H1 (cell line): ENCODE measurements around the gene UNC79. TPM values are rescaled to one million over a fixed set of nuclear protein-coding genes. Genes with fewer than 3 reads are reported as not detected.

Source experiments
- CTCF ChIA-PET: fragments of 300-600 bp; sonication (Branson Sonifier 250); formaldehyde crosslinking; loops from one replicate; lab custom pipeline; 2021; ENCODE audit not compliant: partially characterized antibody; lab: Charles Lee
- POLR2A ChIA-PET: fragments of 300-600 bp; sonication (Branson Sonifier 250); formaldehyde crosslinking; loops from one replicate; lab custom pipeline; 2021; ENCODE audit warnings: inconsistent platforms; ENCODE audit not compliant: partially characterized antibody; lab: Charles Lee
- DNase-seq, 2 experiments: peaks; one replicate each; pipeline versions ENCODE4 v3.0.0 to v3.0.0-alpha.2; 2010 to 2022; ENCODE audit warnings: low spot score in 2 of 2, low read depth in 1 of 2, mixed read lengths in 1 of 2
- FAIRE-seq: peaks from 2 replicates; lab custom pipeline; 2011; peaks lifted over from hg19 to GRCh38; lab: Jason Lieb, UNC
- H2AFZ ChIP-seq: 2 replicates; pipeline ENCODE4 v1.8.1; 2012; ENCODE audit warnings: low read length, inconsistent platforms
- H2AK5ac ChIP-seq: 2 replicates; pipeline ENCODE4 v1.6.1; 2013; ENCODE audit warnings: low read depth, low read length
- H2BK120ac ChIP-seq: replicated peaks from 2 replicates; pipeline ENCODE3; 2013; ENCODE audit warnings: low read depth, low read length, inconsistent platforms
- H2BK12ac ChIP-seq: 2 replicates; pipeline ENCODE4 v1.6.1; 2013; ENCODE audit warnings: low read depth, low read length
- H2BK15ac ChIP-seq: 2 replicates; pipeline ENCODE4 v1.6.1; 2013; ENCODE audit warnings: low read length
- H2BK20ac ChIP-seq: 2 replicates; pipeline ENCODE4 v1.6.1; 2013; ENCODE audit warnings: low read length
- H2BK5ac ChIP-seq: 2 replicates; pipeline ENCODE4 v1.6.1; 2013; ENCODE audit warnings: low read depth, low read length
- H3K14ac ChIP-seq: 2 replicates; pipeline ENCODE4 v1.6.1; 2013; ENCODE audit warnings: inconsistent platforms; ENCODE audit not compliant: insufficient read length
- H3K18ac ChIP-seq: 2 replicates; pipeline ENCODE4 v1.6.1; 2013; ENCODE audit warnings: low read length; ENCODE audit errors: extremely low read depth
- H3K23ac ChIP-seq: 2 replicates; pipeline ENCODE4 v1.6.1; 2013; ENCODE audit warnings: inconsistent platforms; ENCODE audit not compliant: insufficient read length
- H3K23me2 ChIP-seq: 2 replicates; pipeline ENCODE4 v1.6.1; 2013; ENCODE audit warnings: low read depth, low read length
- H3K27ac ChIP-seq: 2 replicates; pipeline ENCODE4 v1.6.1; 2011; ENCODE audit warnings: low read depth, low read length, inconsistent platforms
- H3K27me3 ChIP-seq, 4 experiments: replicated peaks in 1 of 4; 1 replicate in 1 of 4; 2 replicates in 3 of 4; pipeline versions ENCODE4 v1.6.1 to v1.8.1; 2011 to 2013; ENCODE audit warnings: low read length in 3 of 4, mild to moderate bottlenecking in 3 of 4, inconsistent platforms in 2 of 4, mixed read lengths in 2 of 4, moderate library complexity in 1 of 4; ENCODE audit not compliant: control insufficient read depth in 3 of 4, insufficient read depth in 3 of 4; ENCODE audit errors: extremely low read depth in 1 of 4
- H3K36me3 ChIP-seq, 4 experiments: 2 replicates each; pipeline versions ENCODE4 v1.6.1 to v1.8.1; 2011 to 2013; ENCODE audit warnings: mild to moderate bottlenecking in 4 of 4, low read length in 3 of 4, moderate library complexity in 2 of 4, control low read depth in 1 of 4, inconsistent platforms in 1 of 4; ENCODE audit not compliant: insufficient read depth in 4 of 4, control insufficient read depth in 2 of 4
- H3K4ac ChIP-seq: replicated peaks from 2 replicates; pipeline ENCODE3; 2013; ENCODE audit warnings: low read length, low read depth, mixed read lengths, inconsistent platforms; ENCODE audit not compliant: insufficient read length
- H3K4me1 ChIP-seq, 4 experiments: replicated peaks in 1 of 4; 1 replicate in 1 of 4; 2 replicates in 3 of 4; pipeline versions ENCODE4 v1.6.1 to v1.8.1; 2011 to 2013; ENCODE audit warnings: low read length in 3 of 4, inconsistent platforms in 2 of 4, mixed read lengths in 1 of 4; ENCODE audit not compliant: insufficient read depth in 4 of 4, control insufficient read depth in 3 of 4
- H3K4me2 ChIP-seq, 2 experiments: 2 replicates each; pipeline versions ENCODE4 v1.6.1 to v1.8.1; 2011 to 2013; ENCODE audit warnings: low read depth in 2 of 2, low read length in 2 of 2, control low read depth in 1 of 2, inconsistent platforms in 1 of 2, mild to moderate bottlenecking in 1 of 2; ENCODE audit not compliant: insufficient read depth in 1 of 2
- H3K4me3 ChIP-seq, 4 experiments: fragments of 200-600, 300-600 bp in 1 of 4; sonication (generic), shearing (Covaris generic), sonication (Bioruptor Twin) in 1 of 4; 2 replicates each; pipeline versions ENCODE4 v1.5.1 to v1.8.1; 2011 to 2016; ENCODE audit warnings: low read length in 4 of 4, low read depth in 3 of 4, control low read depth in 2 of 4, inconsistent platforms in 2 of 4, mild to moderate bottlenecking in 2 of 4, mixed read lengths in 1 of 4, moderate library complexity in 1 of 4; ENCODE audit not compliant: insufficient read depth in 2 of 4; ENCODE audit errors: extremely low read depth in 1 of 4
- H3K56ac ChIP-seq: replicated peaks from 2 replicates; pipeline ENCODE3; 2013; ENCODE audit warnings: low read depth, mild to moderate bottlenecking, mixed read lengths, low read length, inconsistent platforms; ENCODE audit not compliant: insufficient read length
- H3K79me1 ChIP-seq: 2 replicates; pipeline ENCODE4 v1.6.1; 2013; ENCODE audit warnings: low read depth, low read length, control low read depth
- H3K79me2 ChIP-seq, 2 experiments: 2 replicates each; pipeline versions ENCODE4 v1.6.1 to v1.8.1; 2012 to 2013; ENCODE audit warnings: low read length in 2 of 2, mild to moderate bottlenecking in 2 of 2, inconsistent platforms in 1 of 2; ENCODE audit not compliant: insufficient read depth in 2 of 2, control insufficient read depth in 1 of 2
- H3K9ac ChIP-seq, 4 experiments: replicated peaks in 1 of 4; 1 replicate in 1 of 4; 2 replicates in 3 of 4; pipeline versions ENCODE4 v1.6.1 to v1.8.1; 2011 to 2013; ENCODE audit warnings: low read depth in 3 of 4, low read length in 3 of 4, control low read depth in 2 of 4, mild to moderate bottlenecking in 2 of 4, moderate library complexity in 2 of 4, inconsistent platforms in 1 of 4; ENCODE audit errors: extremely low read depth in 1 of 4
- H3K9me3 ChIP-seq, 2 experiments: 2 replicates each; pipeline versions ENCODE4 v1.6.1 to v1.8.1; 2012 to 2013; ENCODE audit warnings: mild to moderate bottlenecking in 2 of 2, moderate library complexity in 2 of 2, control low read depth in 1 of 2, inconsistent platforms in 1 of 2, low read depth in 1 of 2, low read length in 1 of 2, mixed read lengths in 1 of 2; ENCODE audit not compliant: insufficient read depth in 2 of 2
- H4K20me1 ChIP-seq, 2 experiments: replicated peaks in 1 of 2; 2 replicates each; pipeline versions ENCODE3 to v1.8.1; 2011 to 2013; ENCODE audit warnings: inconsistent platforms in 2 of 2, low read length in 2 of 2, mild to moderate bottlenecking in 1 of 2; ENCODE audit not compliant: insufficient read depth in 2 of 2, control insufficient read depth in 1 of 2
- H4K5ac ChIP-seq: 2 replicates; pipeline ENCODE4 v1.6.1; 2013; ENCODE audit warnings: low read length, low read depth, mixed read lengths, inconsistent platforms; ENCODE audit not compliant: insufficient read length
- H4K8ac ChIP-seq: 2 replicates; pipeline ENCODE4 v1.8.0; 2013; ENCODE audit warnings: mild to moderate bottlenecking, moderate library complexity, low read length, inconsistent platforms; ENCODE audit not compliant: insufficient read depth; ENCODE audit errors: extremely low read depth
- H4K91ac ChIP-seq: replicated peaks from 2 replicates; pipeline ENCODE3; 2013; ENCODE audit warnings: low read length, mixed read lengths, inconsistent platforms; ENCODE audit not compliant: insufficient read length
- CREB1 ChIP-seq: IDR thresholded peaks from 2 replicates; pipeline ENCODE4 v1.6.1; 2012; ENCODE audit warnings: inconsistent platforms
- E2F6 ChIP-seq: IDR thresholded peaks from 2 replicates; pipeline ENCODE4 v1.6.1; 2012; ENCODE audit warnings: inconsistent platforms
- KDM1A ChIP-seq: fragments of 200-600, 300-600 bp; sonication (generic); IDR thresholded peaks from 2 replicates; pipeline ENCODE4 v1.7.1; 2016; ENCODE audit warnings: mild to moderate bottlenecking, low read length, borderline replicate concordance
- SP4 ChIP-seq: IDR thresholded peaks from 2 replicates; pipeline ENCODE4 v1.6.1; 2012; ENCODE audit warnings: low read length, inconsistent platforms
- WGBS, 2 experiments: shearing (Covaris generic) in 1 of 2; methylation state at CpG; one replicate each; pipeline versions ENCODE4 v1.1.6 to v1.1.7; 2013 to 2015; ENCODE audit warnings: low lambda C conversion rate in 2 of 2, mixed read lengths in 2 of 2, inconsistent platforms in 1 of 2, low coverage in 1 of 2, missing lambda C conversion rate in 1 of 2; ENCODE audit not compliant: insufficient replicate concordance in 2 of 2, insufficient coverage in 1 of 2, insufficient read length in 1 of 2; ENCODE audit errors: extremely low coverage in 1 of 2, missing lambda C conversion rate in 1 of 2; 5-methylcytosine and 5-hydroxymethylcytosine counted together
- polyA plus RNA-seq, 7 experiments: library from polyadenylated mRNA; depleted of rRNA in 3 of 7; stranded (reverse) in 5 of 7; unstranded in 2 of 7; fragments of >200 nt in 5 of 7; fragments of 200-250 nt in 2 of 7; gene quantifications; 1 replicate in 5 of 7; 2 replicates in 1 of 7; 4 replicates in 1 of 7; pipeline versions ENCODE4 v1.2.1 to v1.2.3, GENCODE V29; 2011 to 2013; ENCODE audit warnings: missing spikeins in 2 of 7, mixed read lengths in 2 of 7
- total RNA-seq: library from RNA; stranded (reverse); fragmentation: NEBNext Ultra II Directional; extraction: Animal tissue kit (Norgen Biotek cat#: 25700); gene quantifications from 2 replicates; pipeline ENCODE4 v1.2.1, GENCODE V29; 2021

UNC79 gene
- total and polyA plus RNA-seq, 2 of the 8 experiments (the other 6 are each of a cell fraction or from before 2014, with no cell fraction given) = 1.8 to 2.3 TPM

- H4K91ac ChIP-seq = no peak overlapping the region
- no peaks in the 10 kb centered on the region for H3K27me3 ChIP-seq
- H4K5ac ChIP-seq = no peak overlapping the region
- H3K9ac ChIP-seq = peak overlapping the region in 1 of 4 experiments; percentile 34; a peak in 1 of 7 replicates
- H3K4me3 ChIP-seq = no peak overlapping the region
- no peak overlapping the region for H2BK20ac ChIP-seq
- no peak overlapping the region for H2AK5ac ChIP-seq
- H3K9me3 ChIP-seq = peaks cover 9 to 12% of the 10 kb centered on the region in 2 experiments
- no peak overlapping the region for H2BK15ac ChIP-seq
- H3K4me1 ChIP-seq = peaks cover 0 to 2% (median 0%) of the 10 kb centered on the region in 4 experiments; a peak in 1 of 7 replicates
- no peak overlapping the region for H2BK120ac ChIP-seq
- H2BK5ac ChIP-seq = no peak overlapping the region
- ChIA-PET POLR2A (no interaction called here), CTCF (interaction anchor here (1.9 kb wide), 1 partner anchor 11 kb away, joined by 5 read pairs; no protein-coding TSS in a partner anchor)
- no peaks in the 10 kb centered on the region for H3K23me2 ChIP-seq
- H3K27ac ChIP-seq = no peak overlapping the region
- DNase-seq = no peak
- H3K4ac ChIP-seq = no peak overlapping the region
- H3K4me2 ChIP-seq = no peak overlapping the region
- no peak overlapping the region for H3K56ac ChIP-seq
- H2BK12ac ChIP-seq = no peak overlapping the region
- WGBS, 2 experiments = 46% methylated on average over 2 of the region's 2 CpGs; no CpG with 5 or more reads in 1 of the 2 experiments
- no peaks in the 10 kb centered on the region for H4K20me1 ChIP-seq
- TF ChIP-seq SP4 (no peak), CREB1 (no peak), E2F6 (no peak), KDM1A (no peak)
- no peak overlapping the region for H4K8ac ChIP-seq
- H3K23ac ChIP-seq = no peak overlapping the region
- no peak overlapping the region for H2AFZ ChIP-seq
- no peaks in the 10 kb centered on the region for H3K79me1 ChIP-seq
- H3K36me3 ChIP-seq = peaks cover 0 to 2% (median 0%) of the 10 kb centered on the region in 4 experiments; a peak in 1 of 8 replicates
- no peak overlapping the region for H3K14ac ChIP-seq
- FAIRE-seq = no peak
- H3K79me2 ChIP-seq = no peaks in the 10 kb centered on the region
- H3K18ac ChIP-seq = no peak overlapping the region
Observed at GRCh38 chr14:93525696-93526451, 95.1 kb downstream of the UNC79 start.
